GM21723 (cell line): ENCODE data around the gene ENTPD5.

ENCODE experiments used
- ATAC-seq: cut with Tn5 transposase; IDR thresholded peaks from one replicate; pipeline ENCODE4 v1.9.1; 2021; ENCODE audit warnings: mild to moderate bottlenecking, moderate library complexity; ENCODE audit not compliant: unreplicated experiment

The ENTPD5 gene

GRCh38 chr14:74018586-74019407 lies at the start of gene ENTPD5, which contains the start of gene BBOF1:
ENTPD5 (minus strand) TSS chr14:74019288; CDS start chr14:73988102, 31,186 bp downstream.
BBOF1 (plus strand) TSS chr14:74019349; CDS start chr14:74019479, 130 bp downstream.
- ATAC-seq = peak; percentile 83

GRCh38 chr14:74065746-74066575 lies 46.9 kb upstream of the ENTPD5 start:
- no peak for ATAC-seq

GRCh38 chr14:74064883-74065282 lies 45.8 kb upstream of the ENTPD5 start:
- no peak for ATAC-seq

- no peak for ATAC-seq
Observed at GRCh38 chr14:74064426-74064825, 45.3 kb upstream of the ENTPD5 start.

- no peak for ATAC-seq
Observed at GRCh38 chr14:74062809-74063150, 43.7 kb upstream of the ENTPD5 start.

GRCh38 chr14:74049876-74050495 lies 30.9 kb upstream of the ENTPD5 start:
- ATAC-seq = no peak

- ATAC-seq = no peak
Observed at GRCh38 chr14:74048281-74048680, 29.2 kb upstream of the ENTPD5 start.

GRCh38 chr14:74045522-74045921 lies 26.4 kb upstream of the ENTPD5 start:
- ATAC-seq = no peak

- ATAC-seq = no peak
Observed at GRCh38 chr14:74042296-74042695, 23.2 kb upstream of the ENTPD5 start.

GRCh38 chr14:74038020-74038859 lies 19.2 kb upstream of the ENTPD5 start:
- no peak for ATAC-seq

GRCh38 chr14:74035556-74035955 lies 16.5 kb upstream of the ENTPD5 start:
- no peak for ATAC-seq

- no peak for ATAC-seq
Observed at GRCh38 chr14:74034572-74034971, 15.5 kb upstream of the ENTPD5 start.

- ATAC-seq = no peak
Observed at GRCh38 chr14:74029136-74029535, 10.0 kb upstream of the ENTPD5 start.

GRCh38 chr14:74022346-74022745 lies 3.3 kb upstream of the ENTPD5 start:
- ATAC-seq = no peak

- ATAC-seq = no peak
Observed at GRCh38 chr14:74019408-74020137, 485 bp upstream of the ENTPD5 start.

GRCh38 chr14:74018174-74018585 lies 908 bp downstream of the ENTPD5 start:
- ATAC-seq = peak; percentile 12

GRCh38 chr14:74015963-74016362 lies 3.1 kb downstream of the ENTPD5 start:
- ATAC-seq = no peak

- no peak for ATAC-seq
Observed at GRCh38 chr14:74015176-74015575, 3.9 kb downstream of the ENTPD5 start.

- no peak for ATAC-seq
Observed at GRCh38 chr14:74014299-74014698, 4.8 kb downstream of the ENTPD5 start.
